Measurements from ENCODE around the gene F5.

F5 gene

DNA sequence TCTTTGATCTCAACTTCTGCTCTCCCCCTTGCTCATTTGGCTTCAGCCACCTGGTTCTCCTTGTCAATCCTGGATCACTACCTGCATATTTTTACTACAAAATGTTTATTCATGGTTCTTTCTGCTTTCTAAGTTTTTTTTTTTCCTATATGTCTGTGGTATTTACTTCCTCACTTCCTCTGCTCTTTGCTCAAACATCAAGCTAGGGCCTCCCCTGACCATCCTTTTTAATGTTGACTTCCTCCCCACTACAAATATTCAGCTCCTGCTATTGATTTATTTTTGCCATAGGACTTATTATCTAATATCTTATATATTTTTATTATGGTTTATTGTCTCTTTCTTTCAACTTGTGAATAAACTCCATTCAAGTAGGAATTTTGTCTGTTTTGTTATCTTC, 86.5 kb downstream of the F5 start:
- Histone ChIP-seq H3K36me3 (ENCODE audit: low read length) (no peaks in the 10 kb centered on the region), H3K79me2 (ENCODE audit: insufficient read depth, low read length) (no peaks in the 10 kb centered on the region), H3K4me3 (ENCODE audit: insufficient read depth, low read length, poor library complexity, severe bottlenecking) (no peak overlapping the region), H3F3A (ENCODE audit: insufficient read depth) (no peaks in the 10 kb centered on the region), H3K27ac (ENCODE audit: low read depth, low read length) (no peak overlapping the region), H2AFZ (ENCODE audit: low read depth, low read length, severe bottlenecking) (no peak overlapping the region), H3K4me2 (ENCODE audit: low read depth, low read length, poor library complexity, severe bottlenecking) (no peak overlapping the region), H4K20me1 (ENCODE audit: low read depth, low read length) (no peaks in the 10 kb centered on the region), H3K9ac (ENCODE audit: low read length) (no peak overlapping the region), H3K9me2 (replicated peaks; ENCODE audit: insufficient read depth, low read length) (no peaks in the 10 kb centered on the region), H3K27me3 (ENCODE audit: low read length) (no peaks in the 10 kb centered on the region), H3K9me3 (ENCODE audit: insufficient read depth, low read length) (no peaks in the 10 kb centered on the region)
- no peak for TF ChIP-seq EZH2phosphoT487 (conservative IDR thresholded peaks at IDR 0.05; ENCODE audit: low read length)
- TF ChIP-seq CTCF (IDR thresholded peaks at IDR 0.05; ENCODE audit: insufficient read depth, low read length, poor library complexity, severe bottlenecking), result no peak

- Histone ChIP-seq H3K9ac (ENCODE audit: low read length) (no peak overlapping the region), H3K79me2 (ENCODE audit: insufficient read depth, low read length) (no peaks in the 10 kb centered on the region), H3F3A (ENCODE audit: insufficient read depth) (no peaks in the 10 kb centered on the region), H4K20me1 (ENCODE audit: low read depth, low read length) (no peaks in the 10 kb centered on the region), H2AFZ (ENCODE audit: low read depth, low read length, severe bottlenecking) (no peak overlapping the region), H3K36me3 (ENCODE audit: low read length) (no peaks in the 10 kb centered on the region), H3K9me3 (ENCODE audit: insufficient read depth, low read length) (no peaks in the 10 kb centered on the region), H3K27me3 (ENCODE audit: low read length) (no peaks in the 10 kb centered on the region), H3K9me2 (replicated peaks; ENCODE audit: insufficient read depth, low read length) (no peaks in the 10 kb centered on the region), H3K27ac (ENCODE audit: low read depth, low read length) (no peak overlapping the region), H3K4me2 (ENCODE audit: low read depth, low read length, poor library complexity, severe bottlenecking) (no peak overlapping the region), H3K4me3 (ENCODE audit: insufficient read depth, low read length, poor library complexity, severe bottlenecking) (no peak overlapping the region)
- TF ChIP-seq EZH2phosphoT487 (conservative IDR thresholded peaks at IDR 0.05; ENCODE audit: low read length) (no peak), CTCF (IDR thresholded peaks at IDR 0.05; ENCODE audit: insufficient read depth, low read length, poor library complexity, severe bottlenecking) (no peak)
Measured at GRCh38 chr1:169497317-169497716, 89.0 kb downstream of the F5 start.

DNA sequence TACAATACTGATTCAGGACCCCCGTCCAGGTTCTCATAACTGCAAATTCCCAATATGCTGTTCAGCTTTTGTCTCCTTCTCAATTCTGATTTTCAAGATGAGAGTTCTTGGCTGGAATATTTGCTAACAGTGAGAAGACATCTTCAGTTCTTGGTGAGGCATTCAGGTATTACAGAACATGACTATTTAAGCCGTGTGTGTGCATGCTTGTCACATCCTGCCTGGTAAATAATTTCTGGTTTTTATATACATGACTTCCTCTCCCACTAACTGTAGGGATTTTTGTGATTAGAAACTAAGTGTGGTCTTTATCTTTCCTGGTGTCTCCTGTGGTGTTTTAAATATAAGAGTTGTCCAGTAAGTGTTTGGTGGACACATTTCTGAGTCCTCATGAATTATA, 90.4 kb downstream of the F5 start:
- Histone ChIP-seq H3K4me2 (ENCODE audit: low read depth, low read length, poor library complexity, severe bottlenecking) (no peak overlapping the region), H3K79me2 (ENCODE audit: insufficient read depth, low read length) (no peaks in the 10 kb centered on the region), H3K36me3 (ENCODE audit: low read length) (no peaks in the 10 kb centered on the region), H3F3A (ENCODE audit: insufficient read depth) (no peaks in the 10 kb centered on the region), H3K9ac (ENCODE audit: low read length) (no peak overlapping the region), H3K27me3 (ENCODE audit: low read length) (no peaks in the 10 kb centered on the region), H4K20me1 (ENCODE audit: low read depth, low read length) (no peaks in the 10 kb centered on the region), H2AFZ (ENCODE audit: low read depth, low read length, severe bottlenecking) (no peak overlapping the region), H3K9me2 (replicated peaks; ENCODE audit: insufficient read depth, low read length) (no peaks in the 10 kb centered on the region), H3K4me3 (ENCODE audit: insufficient read depth, low read length, poor library complexity, severe bottlenecking) (no peak overlapping the region), H3K9me3 (ENCODE audit: insufficient read depth, low read length) (no peaks in the 10 kb centered on the region), H3K27ac (ENCODE audit: low read depth, low read length) (no peak overlapping the region)
- TF ChIP-seq EZH2phosphoT487 (conservative IDR thresholded peaks at IDR 0.05; ENCODE audit: low read length) (no peak), CTCF (IDR thresholded peaks at IDR 0.05; ENCODE audit: insufficient read depth, low read length, poor library complexity, severe bottlenecking) (no peak)
